K562 (cell line): Measurements from ENCODE around the gene CACNA1A. TPM values are rescaled to one million over a fixed set of nuclear protein-coding genes. Genes with fewer than 3 reads are reported as not detected.

ENCODE experiments used
- ATAC-seq: fragments of 200-7000 bp; cut with Tn5 transposase; 3 replicates; pipeline ENCODE4 v1.9.1; 2020; ENCODE audit warnings: moderate library complexity
- BruUV-seq: library from RNA; stranded (reverse); fragments of 400-500 nt; replicated peaks from 2 replicates; lab custom pipeline; 2021; lab: Mats Ljungman, UMichigan
- CTCF ChIA-PET: fragments of 300-600 bp; formaldehyde crosslinking; extraction: SDS; loops from one replicate; lab custom pipeline; 2021; ENCODE audit warnings: low intra/inter-chr PET ratio; lab: Yijun Ruan, JAX
- POLR2A ChIA-PET: fragments of 300-600, 350-650 bp; sonication (Branson Sonifier 250); formaldehyde crosslinking; extraction: SDS; loops from one replicate; lab custom pipeline; 2021; ENCODE audit warnings: antibody characterized with exemption, inconsistent platforms; lab: Yijun Ruan, JAX
- DNase-seq, 4 experiments: peaks; one replicate each; pipeline versions ENCODE4 v3.0.0 to v3.0.0-alpha.2; 2011 to 2018; ENCODE audit warnings: low spot score in 3 of 4, mixed read lengths in 3 of 4; ENCODE audit errors: extremely low read depth in 1 of 4
- FAIRE-seq: peaks from 2 replicates; lab custom pipeline; 2011; peaks lifted over from hg19 to GRCh38; lab: Jason Lieb, UNC
- H2AFZ ChIP-seq: 2 replicates; pipeline ENCODE4 v1.6.0; 2011; ENCODE audit warnings: low read depth, low read length, control low read depth, inconsistent platforms
- H3K27ac ChIP-seq: fragments of 200-600 bp; 3 replicates; pipeline ENCODE4 v1.8.0; 2011; ENCODE audit warnings: low read depth, mild to moderate bottlenecking, control low read depth, inconsistent platforms, low read length, moderate library complexity, mixed read lengths; ENCODE audit errors: extremely low read depth
- H3K27me3 ChIP-seq, 2 experiments: fragments of 300-600 bp in 1 of 2; 2 replicates in 1 of 2; 3 replicates in 1 of 2; pipeline versions ENCODE4 v1.6.0 to v1.8.0; 2011; ENCODE audit warnings: inconsistent platforms in 2 of 2, low read length in 2 of 2, mild to moderate bottlenecking in 1 of 2, mixed read lengths in 1 of 2, moderate library complexity in 1 of 2; ENCODE audit not compliant: control insufficient read depth in 2 of 2, insufficient read depth in 2 of 2
- H3K36me3 ChIP-seq: fragments of 300-600 bp; 3 replicates; pipeline ENCODE4 v1.8.0; 2011; ENCODE audit warnings: mild to moderate bottlenecking, low read length, inconsistent platforms; ENCODE audit not compliant: control insufficient read depth, insufficient read depth
- H3K4me1 ChIP-seq, 2 experiments: fragments of 200-600 bp in 1 of 2; replicated peaks in 1 of 2; 2 replicates in 1 of 2; 3 replicates in 1 of 2; pipeline versions ENCODE4 v1.5.1 to v1.8.0; 2011; ENCODE audit warnings: inconsistent platforms in 2 of 2, low read length in 2 of 2, mild to moderate bottlenecking in 1 of 2, mixed read lengths in 1 of 2, moderate library complexity in 1 of 2; ENCODE audit not compliant: control insufficient read depth in 2 of 2, insufficient read depth in 2 of 2
- H3K4me2 ChIP-seq: 2 replicates; pipeline ENCODE4 v1.6.1; 2011; ENCODE audit warnings: low read length, control low read depth, inconsistent platforms, mixed read lengths; ENCODE audit not compliant: insufficient read depth
- H3K4me3 ChIP-seq: fragments of 200-600 bp; sonication (generic), shearing (Covaris generic); 2 replicates; pipeline ENCODE4 v1.5.1; 2016; ENCODE audit warnings: control low read depth, inconsistent platforms
- H3K79me2 ChIP-seq: fragments of 200-600 bp; 3 replicates; pipeline ENCODE4 v1.8.0; 2011; ENCODE audit warnings: low read length, inconsistent platforms; ENCODE audit not compliant: control insufficient read depth, insufficient read depth
- H3K9ac ChIP-seq, 2 experiments: 2 replicates each; pipeline versions ENCODE4 v1.6.0 to v1.6.1; 2011; ENCODE audit warnings: low read depth in 2 of 2, low read length in 2 of 2, control low read depth in 1 of 2, inconsistent platforms in 1 of 2, mild to moderate bottlenecking in 1 of 2, mixed read lengths in 1 of 2; ENCODE audit not compliant: insufficient read depth in 1 of 2
- H3K9me1 ChIP-seq: one replicate; pipeline ENCODE4 v1.6.0; 2011; ENCODE audit warnings: inconsistent platforms, mild to moderate bottlenecking, low read length, moderate library complexity; ENCODE audit not compliant: control insufficient read depth, insufficient read depth
- H3K9me3 ChIP-seq: replicated peaks from 2 replicates; pipeline ENCODE4 v1.5.1; 2011; ENCODE audit warnings: low read depth, low read length, inconsistent platforms; ENCODE audit not compliant: control insufficient read depth, insufficient read depth
- H4K20me1 ChIP-seq: replicated peaks from 2 replicates; pipeline ENCODE4 v1.6.1; 2011; ENCODE audit warnings: low read length, inconsistent platforms, mixed read lengths; ENCODE audit not compliant: control insufficient read depth, insufficient read depth
- HDAC8 ChIP-seq: fragments of 450-650 bp; IDR thresholded peaks from 2 replicates; pipeline ENCODE4 v1.6.1; 2016; ENCODE audit warnings: mild to moderate bottlenecking, missing genetic modification characterization, moderate library complexity, missing compliant biosample characterization
- RCOR1 ChIP-seq, 2 experiments: IDR thresholded peaks; 2 replicates each; pipeline ENCODE4 v1.6.1; 2012; ENCODE audit warnings: low read depth in 2 of 2, low read length in 2 of 2, borderline replicate concordance in 1 of 2, improper control_type of control experiment in 1 of 2
- TCFL5 ChIP-seq: fragments of 250-450 bp; sonication (Bioruptor Pico); conservative IDR thresholded peaks from 2 replicates; pipeline ENCODE4 v1.6.1; 2021; ENCODE audit warnings: mild to moderate bottlenecking, moderate library complexity, matching md5 sums
- ZFP30 ChIP-seq: fragments of 250-450 bp; sonication (Bioruptor Pico); IDR thresholded peaks from 2 replicates; pipeline ENCODE4 v1.8.0; 2022; ENCODE audit warnings: moderate library complexity, mild to moderate bottlenecking, inconsistent platforms, borderline replicate concordance
- ZNF354B ChIP-seq: fragments of 250-450 bp; sonication (Bioruptor Pico); IDR thresholded peaks from 2 replicates; pipeline ENCODE4 v1.4.0; 2020
- WGBS: fragments of 100-300 bp; shearing (Covaris generic); methylation state at CpG from one replicate; pipeline ENCODE4 v1.1.6; 2016; ENCODE audit warnings: low coverage, mixed read lengths; ENCODE audit not compliant: insufficient coverage; ENCODE audit errors: missing lambda C conversion rate; 5-methylcytosine and 5-hydroxymethylcytosine counted together
- in situ Hi-C: fragments of 300-500 bp; cut with MboI; formaldehyde crosslinking; loops from 4 replicates; pipeline ENCODE4 v1.15.0; 2018; ENCODE audit warnings: inconsistent platforms, mixed read lengths
- intact Hi-C: fragments of 100-400 bp; cut with micrococcal nuclease; formaldehyde crosslinking; loops from 2 replicates; pipeline ENCODE4 v1.14.2; 2022
- polyA plus RNA-seq, 8 experiments: library from polyadenylated mRNA; depleted of rRNA in 4 of 8; stranded (reverse) in 5 of 8; unstranded in 3 of 8; fragments of >200 nt; fragmentation: Nextera tagmentation in 2 of 8; fragmentation: Illumina TruSeq in 1 of 8; extraction: Ambion mirVana in 2 of 8; extraction: Trizol in 1 of 8; gene quantifications; 2 replicates each; pipeline versions ENCODE4 v1.2.1 to v1.2.3, GENCODE V29; 2011 to 2014; ENCODE audit warnings: inconsistent platforms in 1 of 8, missing spikeins in 1 of 8
- total RNA-seq, 7 experiments: library from RNA; depleted of rRNA in 6 of 7; stranded (reverse); fragments of >200 nt in 6 of 7; fragmentation: Illumina TruSeq in 2 of 7; extraction: Trizol in 2 of 7; gene quantifications; 2 replicates each; pipeline versions ENCODE4 v1.2.1 to v1.2.3, GENCODE V29; 2011 to 2021; ENCODE audit warnings: low replicate concordance in 1 of 7

Gene CACNA1A
- total and polyA plus RNA-seq, 9 of the 15 experiments (the other 6 are each of a cell fraction or from before 2014, with no cell fraction given) = 0.03 to 0.20 (median 0.09) TPM; not detected in 1

- H3K27ac ChIP-seq = no peak overlapping the region
- ChIA-PET CTCF (no interaction called here), POLR2A (interaction anchor here (0.6 to 0.8 kb wide), 3 partner anchors 42 to 233 kb away, joined by 3 to 4 read pairs (median 3); no protein-coding TSS in a partner anchor)
- no peak overlapping the region for H2AFZ ChIP-seq
- intact Hi-C loops = no loop called here
- H3K4me3 ChIP-seq = no peak overlapping the region
- ATAC-seq (0 out of 3 replicates have a peak, but pooled peaks have one; percentile 13), FAIRE-seq (no peak), DNase-seq (no peak)
- TF ChIP-seq ZFP30 = no peak
- TF ChIP-seq ZNF354B (CRISPR knock-in tag) = no peak
- no peak for TF ChIP-seq HDAC8
- TF ChIP-seq RCOR1 (IDR thresholded peaks at IDR 0.05; ENCODE audit: borderline replicate concordance in 1 of 2, low read depth in 2 of 2, low read length in 2 of 2) = no peak
- TF ChIP-seq TCFL5 (CRISPR knock-in tag) = no peak
- H4K20me1 ChIP-seq = no peaks in the 10 kb centered on the region
- H3K9me3 ChIP-seq = no peaks in the 10 kb centered on the region
- in situ Hi-C loops = loop anchor here (5.0 kb wide), 1 partner anchor 43 kb away; no protein-coding TSS in a partner anchor
- H3K9ac ChIP-seq = peak overlapping the region in 1 of 2 experiments; percentile 26; a peak in 2 of 4 replicates
- no peaks in the 10 kb centered on the region for H3K9me1 ChIP-seq
- peaks cover 0 to 12% of the 10 kb centered on the region in 2 experiments; a peak in 2 of 5 replicates for H3K27me3 ChIP-seq
- no TSS peak for BruUV-seq
- 24% methylated on average over 9 of the region's 13 CpGs for WGBS
- no peaks in the 10 kb centered on the region for H3K36me3 ChIP-seq
- H3K79me2 ChIP-seq = no peaks in the 10 kb centered on the region
- no peak overlapping the region for H3K4me2 ChIP-seq
- H3K4me1 ChIP-seq = peaks cover 0 to 57% of the 10 kb centered on the region in 2 experiments; a peak in 2 of 5 replicates
Measured at GRCh38 chr19:13209484-13210338, 296.6 kb downstream of the CACNA1A start.
